IPS-11a (cell line): ENCODE results near the gene JSRP1.

Experiments
- H3K4me3 ChIP-seq: one replicate; pipeline ENCODE4 v1.5.1; 2013; ENCODE audit warnings: low read depth, low read length, control low read depth

The JSRP1 gene

GRCh38 chr19:2255982-2256685, at the start of gene JSRP1:
JSRP1 (minus strand) TSS chr19:2256417; CDS start chr19:2255314, 1,103 bp downstream.
- no peak within 1 kb of the TSS for H3K4me3 ChIP-seq

GRCh38 chr19:2305452-2306280, 49.4 kb upstream of the JSRP1 start:
- no peak overlapping the region for H3K4me3 ChIP-seq

DNA sequence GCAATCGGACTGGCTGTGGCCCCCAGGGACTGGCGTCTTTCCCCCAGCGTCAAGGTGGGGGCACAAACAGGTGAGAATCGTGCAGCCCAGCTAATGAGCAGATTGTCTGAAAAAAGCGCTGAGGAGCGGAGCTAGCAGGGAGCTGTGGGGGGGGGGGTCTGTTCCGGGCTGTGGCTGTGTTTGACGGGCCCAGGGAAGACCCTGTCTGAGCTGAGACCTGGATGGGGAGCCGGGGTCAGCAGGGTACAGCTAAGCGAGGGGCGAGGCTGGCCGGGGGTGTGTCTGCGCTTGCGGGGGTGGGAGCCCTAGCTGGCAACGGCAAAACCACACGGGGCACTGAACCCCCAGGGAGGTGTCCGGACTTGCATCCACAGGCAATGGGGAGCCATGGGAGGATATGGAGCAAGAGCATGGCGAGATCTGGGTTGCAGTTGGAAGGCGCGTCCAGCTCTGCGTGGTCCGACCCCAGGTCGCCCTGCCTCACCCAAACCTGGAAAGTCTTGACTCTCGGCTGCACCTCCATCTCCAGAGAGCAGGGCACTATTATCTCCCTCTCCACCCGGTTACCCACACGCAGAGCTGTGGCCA, 47.1 kb upstream of the JSRP1 start:
- H3K4me3 ChIP-seq, result no peak overlapping the region

DNA sequence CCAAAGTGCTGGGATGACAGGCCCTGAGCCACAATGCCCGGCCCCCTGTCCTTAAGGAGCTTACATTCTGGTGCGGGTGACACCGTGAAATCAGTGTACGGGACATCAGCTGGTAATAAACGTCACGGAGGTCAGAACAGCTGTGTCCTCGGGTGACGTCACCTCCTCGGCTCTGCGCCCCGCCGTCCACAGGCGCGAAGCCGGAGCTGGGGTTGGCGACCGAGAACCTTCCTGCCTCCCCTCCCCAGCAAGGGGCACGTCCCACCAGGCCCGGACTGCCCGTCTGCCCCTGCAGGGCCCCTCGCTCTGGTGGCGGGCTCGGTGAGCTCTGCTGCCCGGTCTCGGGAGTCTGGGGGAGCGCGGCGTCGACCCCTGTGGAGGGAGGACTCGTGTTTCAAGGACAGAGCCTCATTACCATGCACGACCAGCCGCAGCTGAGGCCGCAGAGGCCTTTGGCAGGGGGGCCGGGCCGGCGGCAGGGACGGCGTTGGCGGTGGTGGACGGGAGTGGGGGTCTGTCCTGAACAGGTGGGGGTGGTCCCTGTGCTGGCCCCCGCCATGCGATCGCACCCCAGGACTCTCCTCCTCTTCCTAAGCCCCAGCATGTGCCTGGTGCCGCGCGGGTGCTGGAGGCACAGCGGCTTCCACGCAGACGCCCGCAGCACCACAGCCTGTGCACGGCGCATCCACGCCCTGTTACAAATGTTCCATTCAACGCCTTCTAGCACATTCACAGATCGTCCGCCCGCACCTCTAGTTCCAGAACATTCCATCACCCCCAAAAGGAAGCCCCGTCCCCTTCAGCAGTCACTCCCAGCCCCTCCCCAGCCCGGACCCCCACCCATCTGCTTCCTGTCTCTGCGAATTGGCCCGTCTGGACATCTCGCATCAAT, 46.3 kb upstream of the JSRP1 start:
- no peak overlapping the region for H3K4me3 ChIP-seq

DNA sequence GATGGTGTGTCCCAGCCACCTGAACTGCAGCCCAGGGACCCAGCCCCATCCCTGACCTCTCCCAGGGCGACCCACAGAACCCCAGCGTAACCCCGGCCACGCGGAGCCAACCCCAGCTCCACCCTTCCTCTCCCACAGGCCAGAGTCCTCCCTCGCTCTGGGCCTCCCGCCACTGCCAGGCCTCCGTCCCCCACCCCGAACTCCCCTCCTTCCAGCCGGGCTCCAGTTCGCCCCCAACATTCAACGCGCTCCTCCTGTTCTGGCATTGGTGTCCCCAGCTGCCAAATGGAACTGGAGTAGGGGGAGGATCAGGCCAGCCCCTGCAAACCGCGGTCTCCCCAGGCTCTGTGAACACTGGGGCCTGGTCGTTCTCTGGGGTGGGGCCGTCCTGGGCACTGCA, 44.3 kb upstream of the JSRP1 start:
- no peak overlapping the region for H3K4me3 ChIP-seq

- no peak overlapping the region for H3K4me3 ChIP-seq
Measured at GRCh38 chr19:2296141-2296540, 39.9 kb upstream of the JSRP1 start.

GRCh38 chr19:2294687-2295335, 38.6 kb upstream of the JSRP1 start:
- H3K4me3 ChIP-seq, result no peak overlapping the region

GRCh38 chr19:2291185-2291751, 35.1 kb upstream of the JSRP1 start:
- no peak overlapping the region for H3K4me3 ChIP-seq

DNA sequence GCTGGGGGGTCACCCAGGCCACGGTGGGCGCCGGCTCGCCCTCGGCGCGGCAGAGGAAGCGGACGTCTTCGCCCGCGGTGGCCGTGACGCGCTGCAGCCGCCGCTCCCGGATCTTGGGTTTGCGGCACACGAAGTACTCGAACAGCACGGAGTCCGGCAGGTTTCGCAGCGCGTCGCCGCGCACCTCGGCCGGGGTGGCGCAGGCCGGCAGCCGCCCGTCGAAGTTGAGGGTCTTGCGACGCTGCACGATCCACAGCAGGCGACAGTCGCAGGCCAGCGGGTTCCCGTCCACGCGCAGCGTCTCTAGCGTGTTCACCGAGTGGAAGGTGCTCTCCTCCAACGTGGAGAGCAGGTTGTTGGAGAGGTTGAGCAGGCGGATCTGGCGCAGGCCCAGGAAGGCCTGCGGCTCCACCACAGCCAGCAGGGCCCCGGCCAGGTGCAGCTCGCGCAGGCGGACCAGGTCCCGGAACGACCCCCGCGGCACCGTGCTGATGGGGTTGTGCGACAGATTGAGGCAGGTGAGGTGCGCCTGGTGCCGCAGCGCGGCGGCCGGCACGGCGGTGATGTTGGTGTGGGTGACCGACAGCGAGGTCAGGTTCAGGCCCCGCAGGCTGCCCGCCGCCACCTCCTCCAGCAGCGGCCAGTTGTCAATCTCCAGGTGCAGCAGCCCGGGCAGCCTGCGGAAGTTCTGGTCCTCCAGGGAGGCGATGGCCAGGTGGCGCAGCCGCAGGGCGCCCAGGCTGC, 34.4 kb upstream of the JSRP1 start:
- no peak overlapping the region for H3K4me3 ChIP-seq

DNA sequence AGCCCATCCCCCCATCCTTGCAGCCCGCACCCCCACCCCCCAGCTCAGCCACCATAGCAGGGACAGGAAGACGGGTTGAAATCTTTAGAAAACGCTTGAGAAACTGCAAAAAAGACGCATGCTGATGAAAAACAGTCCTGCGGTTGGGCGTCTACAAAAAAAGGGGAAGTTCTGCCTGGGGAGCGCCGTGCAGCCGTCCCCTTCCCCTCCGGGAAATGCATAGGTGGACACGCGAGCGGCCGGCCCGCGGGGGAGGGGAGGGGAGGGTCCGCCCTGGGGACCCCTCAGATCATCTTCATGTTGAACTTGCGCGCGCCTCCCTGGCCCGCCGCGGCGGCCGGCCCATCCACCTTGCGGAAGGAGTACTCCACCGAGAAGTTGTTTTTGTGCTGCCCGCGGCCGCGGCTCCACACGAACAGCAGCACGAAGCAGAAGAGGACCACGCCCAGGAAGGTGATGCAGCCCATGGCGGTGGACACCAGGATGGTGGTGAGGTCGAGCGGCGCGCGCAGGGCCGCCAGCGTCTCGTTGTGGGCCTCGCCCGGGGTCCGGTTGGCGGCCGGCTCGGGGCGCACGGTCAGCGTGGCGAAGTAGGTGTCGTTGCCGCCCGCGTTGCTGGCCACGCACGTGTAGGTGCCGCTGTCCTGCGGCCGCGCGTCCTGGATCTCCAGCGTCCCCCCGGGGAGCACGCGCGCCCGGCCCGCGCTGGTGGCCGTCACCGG, 33.7 kb upstream of the JSRP1 start:
- H3K4me3 ChIP-seq, result peak overlapping the region; percentile 13

DNA sequence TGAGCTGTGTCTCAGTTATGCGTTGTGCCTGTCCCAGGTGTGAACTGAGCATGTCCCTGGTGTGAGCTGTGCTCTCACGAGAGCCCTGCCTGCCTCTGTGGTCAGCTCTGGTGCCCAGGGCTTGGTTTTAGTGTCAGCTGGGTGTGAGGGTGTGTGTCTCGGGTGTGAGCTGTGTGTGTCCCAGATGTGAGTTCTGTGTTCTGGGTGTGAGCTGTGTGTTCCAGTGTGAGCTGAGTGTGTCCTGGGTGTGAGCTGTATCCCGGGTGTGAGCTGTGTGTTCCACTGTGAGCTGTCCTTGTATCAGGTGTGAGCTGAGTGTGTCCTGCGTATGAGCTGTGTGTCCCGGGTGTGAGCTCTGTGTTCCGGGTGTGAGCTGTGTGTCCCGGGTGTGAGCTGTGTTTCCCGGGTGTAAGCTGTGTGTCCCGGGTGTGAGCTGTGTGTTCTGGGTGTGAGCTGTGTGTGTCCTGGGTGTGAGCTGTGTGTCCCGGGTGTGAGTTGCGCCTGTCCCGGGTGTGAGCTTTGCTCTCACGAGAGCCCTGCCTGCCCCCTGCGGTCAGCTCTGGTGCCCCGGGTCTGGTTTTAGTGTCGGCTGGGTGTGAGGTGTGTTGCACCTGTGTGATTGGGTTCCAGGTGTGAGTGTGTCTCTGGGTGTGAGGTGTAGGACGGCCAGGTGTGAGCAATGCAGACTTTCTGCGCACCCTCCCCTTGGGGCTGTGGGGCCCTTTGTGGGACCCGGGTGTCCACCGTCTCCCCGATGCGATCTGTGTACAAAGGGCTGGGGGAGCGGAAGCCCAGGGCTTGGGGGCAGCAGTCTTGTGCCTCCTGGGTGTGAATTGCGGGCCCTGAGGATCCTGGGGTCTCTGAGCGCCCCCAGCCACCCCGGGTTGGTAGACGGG, 32.8 kb upstream of the JSRP1 start:
- no peak overlapping the region for H3K4me3 ChIP-seq

DNA sequence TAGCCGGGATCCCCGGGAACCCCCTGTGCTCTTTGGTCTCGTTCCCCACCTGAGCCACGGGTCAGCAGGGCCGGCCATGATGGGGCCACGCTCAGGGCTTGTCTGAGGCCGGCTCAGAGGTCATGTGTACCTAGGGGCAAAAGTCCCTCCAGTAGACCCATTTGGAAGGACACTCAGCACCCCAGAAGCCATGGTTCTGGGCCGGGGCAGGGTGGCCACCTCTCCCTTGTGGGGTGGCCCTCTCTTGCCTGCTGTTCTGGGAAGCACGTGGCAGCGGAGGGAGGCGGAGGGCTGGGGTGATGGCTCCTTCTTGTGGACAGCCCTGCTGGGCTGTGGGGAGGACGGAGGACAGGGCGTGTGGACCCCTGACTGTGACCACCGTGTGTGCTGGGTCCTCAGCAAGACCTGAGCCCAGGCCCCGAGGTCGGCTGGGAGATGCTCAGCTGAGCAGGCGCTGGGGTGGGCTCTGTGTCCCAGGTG, 32.2 kb upstream of the JSRP1 start:
- no peak overlapping the region for H3K4me3 ChIP-seq

GRCh38 chr19:2287585-2288337, 31.5 kb upstream of the JSRP1 start:
- no peak overlapping the region for H3K4me3 ChIP-seq

DNA sequence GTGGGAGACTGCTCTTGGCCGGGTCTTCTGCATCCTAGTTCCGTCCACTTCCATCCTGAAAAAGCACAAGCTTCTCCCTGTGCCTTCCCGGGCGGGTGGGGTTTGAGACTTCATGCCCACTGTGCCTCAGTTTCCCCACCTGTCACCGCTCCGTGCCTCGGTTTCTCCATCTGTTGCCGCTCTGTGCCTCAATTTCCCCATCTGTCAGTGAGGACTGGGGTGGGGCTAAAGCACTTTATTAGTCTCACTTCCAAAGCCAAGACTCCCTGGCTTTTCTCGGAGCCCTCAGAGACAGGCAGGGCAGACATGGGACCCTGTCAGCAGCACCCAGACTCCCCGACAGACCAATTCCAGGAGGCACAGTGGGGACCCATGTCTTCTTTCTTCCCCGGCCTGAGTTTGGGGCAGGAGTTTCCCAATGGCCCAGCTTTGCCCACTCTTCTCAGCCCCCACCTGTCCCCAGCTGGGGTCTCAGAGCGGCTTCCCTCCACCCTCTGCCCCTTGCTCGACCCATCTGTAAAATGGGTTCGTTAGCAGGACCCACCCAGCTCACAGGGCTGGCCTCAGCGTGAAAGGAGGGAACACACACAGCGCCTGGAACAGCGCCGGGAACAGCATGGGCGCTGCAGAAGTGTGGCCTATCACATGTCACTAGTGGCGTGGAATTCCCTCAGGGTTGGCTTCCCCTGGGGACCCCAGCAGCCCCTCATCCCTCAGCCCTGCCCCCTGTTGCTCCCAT, 30.4 kb upstream of the JSRP1 start:
- no peak overlapping the region for H3K4me3 ChIP-seq

GRCh38 chr19:2283835-2284507, 27.8 kb upstream of the JSRP1 start:
- no peak overlapping the region for H3K4me3 ChIP-seq

DNA sequence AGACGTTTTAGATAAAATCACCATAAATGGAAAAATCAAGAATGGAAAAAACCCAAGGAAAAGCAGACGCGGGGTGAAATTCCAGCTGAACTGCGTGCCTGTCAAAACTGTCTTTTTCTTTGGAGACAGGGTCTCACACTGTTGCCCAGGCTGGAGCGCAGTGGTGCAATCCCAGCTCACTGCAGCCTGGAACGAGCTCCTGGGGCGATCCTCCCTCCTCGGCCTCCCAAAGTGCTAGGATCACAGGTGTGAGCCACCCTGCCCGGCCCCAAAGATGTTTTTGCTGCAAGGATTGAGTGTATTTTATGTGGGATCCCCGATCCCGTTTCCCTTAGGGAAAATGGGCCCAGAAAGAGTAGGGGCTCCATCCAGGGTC, 26.6 kb upstream of the JSRP1 start:
- H3K4me3 ChIP-seq, result peak overlapping the region; percentile 30
